8988T (cell line): ENCODE data around the gene SAMD8.

ENCODE experiments used
- DNase-seq: peaks from one replicate; pipeline ENCODE4 v3.0.0; 2011

Gene SAMD8

DNA sequence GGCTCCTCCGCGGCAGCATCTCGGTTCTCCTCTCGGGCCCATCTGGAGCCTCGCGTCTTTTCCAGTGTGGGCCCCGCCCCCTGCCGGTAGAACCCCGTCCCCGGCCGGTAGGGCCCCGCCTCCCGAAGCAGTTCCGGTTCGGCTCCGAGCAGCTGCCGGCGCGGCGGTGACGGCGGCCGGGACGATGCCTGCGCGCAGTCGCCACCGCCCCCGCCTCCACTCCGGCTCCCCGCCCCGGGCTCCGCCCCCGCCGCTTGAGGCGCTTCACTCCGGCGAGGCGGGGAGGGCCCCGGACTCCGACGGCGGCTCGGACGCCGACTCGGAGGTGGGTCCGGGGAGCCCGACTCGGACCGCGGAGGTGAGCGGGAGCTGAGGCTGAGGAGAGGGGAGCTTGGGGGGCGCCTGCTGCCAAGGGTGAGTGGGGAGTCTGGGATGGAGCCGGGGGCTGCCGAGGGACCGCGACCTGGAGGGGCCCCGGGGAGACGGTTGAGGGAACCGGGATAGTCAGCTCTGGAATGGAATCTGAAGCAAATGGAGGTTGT, at the start of gene SAMD8:
Gene SAMD8, plus strand, starts transcription at position 292 of the 542 bp plus-strand sequence. CDS start 38,873 bp downstream, outside the sequence.
- peak; percentile 98 for DNase-seq

- DNase-seq = no peak
Measured at GRCh38 chr10:75061709-75062505, 49.5 kb upstream of the SAMD8 start.

- DNase-seq = no peak
Measured at GRCh38 chr10:75062506-75063299, 48.8 kb upstream of the SAMD8 start.

DNA sequence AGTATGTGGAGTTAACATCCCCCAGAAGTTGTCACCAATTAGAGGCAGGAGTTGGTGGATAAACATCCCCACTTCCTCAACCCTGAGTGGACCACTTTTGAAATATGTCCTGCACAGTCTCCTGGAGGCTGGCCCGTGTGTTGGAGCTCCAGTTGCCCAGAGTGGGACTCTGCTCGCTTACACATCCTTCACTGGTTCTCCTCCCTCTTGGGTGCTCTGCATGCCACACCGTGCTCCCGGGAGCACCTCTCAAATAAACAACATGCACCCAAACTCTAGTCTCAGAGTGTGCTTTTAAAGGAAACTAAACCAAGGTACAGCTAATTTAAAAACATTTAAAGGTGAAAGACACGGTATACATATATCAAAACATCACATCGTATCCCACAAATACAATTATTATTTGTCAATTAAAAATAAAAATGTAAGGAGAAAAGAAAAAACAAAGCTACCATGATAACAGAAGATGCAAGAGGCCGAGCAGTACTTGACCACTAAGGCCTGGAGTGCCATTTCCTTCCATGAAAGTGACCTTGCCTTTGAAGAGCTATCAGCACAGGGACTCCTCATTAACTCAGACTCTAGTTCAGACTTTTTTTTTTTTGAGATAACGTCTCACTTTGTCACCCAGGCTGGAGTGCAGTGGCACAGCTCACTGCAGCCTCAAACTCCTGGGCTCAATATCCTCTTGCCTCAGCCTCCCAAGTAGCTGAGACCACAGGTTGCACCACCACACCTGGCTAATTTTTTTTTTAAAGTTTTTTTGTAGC, 47.8 kb upstream of the SAMD8 start:
- DNase-seq = no peak

DNA sequence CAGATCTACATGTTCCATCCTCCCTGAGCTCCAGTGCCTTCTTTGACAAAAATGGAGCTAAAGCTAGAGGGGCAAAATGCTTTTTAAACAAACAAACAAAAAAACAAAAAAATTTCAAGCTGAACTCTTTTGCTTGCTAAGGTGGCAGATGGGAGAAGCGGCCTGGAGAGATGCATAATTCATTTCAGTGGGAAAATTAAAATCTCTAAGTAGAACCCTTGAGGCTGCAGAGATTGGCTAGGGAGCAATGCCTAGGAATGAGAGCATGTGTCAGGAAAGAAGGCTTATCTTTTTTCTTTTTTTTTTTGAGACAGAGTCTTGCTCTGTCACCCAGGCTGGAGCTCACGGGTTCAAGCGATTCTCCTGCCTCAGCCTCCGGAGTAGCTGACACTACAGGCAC, 46.4 kb upstream of the SAMD8 start:
- no peak for DNase-seq

- no peak for DNase-seq
Measured at GRCh38 chr10:75066271-75066670, 45.2 kb upstream of the SAMD8 start.

DNA sequence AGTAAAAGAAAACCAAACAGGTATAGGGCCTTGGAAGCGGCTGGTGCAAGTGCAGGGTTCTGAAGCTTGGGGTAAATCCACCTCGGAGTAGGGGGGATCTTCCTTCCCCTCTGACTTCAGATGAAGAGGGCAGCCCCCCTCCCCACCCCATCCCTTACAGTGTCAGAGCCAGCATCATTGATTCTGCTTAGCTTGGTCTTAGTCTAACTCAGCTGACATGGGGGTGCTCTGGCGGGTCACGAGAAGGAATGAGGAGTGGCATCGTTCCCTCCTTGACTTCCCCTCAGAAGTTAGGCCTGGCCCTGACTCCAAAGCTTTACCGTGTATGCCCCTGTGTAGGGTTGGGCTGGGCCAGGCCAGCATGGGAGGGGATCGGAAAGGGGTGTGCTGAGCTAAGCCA, 44.2 kb upstream of the SAMD8 start:
- no peak for DNase-seq

DNA sequence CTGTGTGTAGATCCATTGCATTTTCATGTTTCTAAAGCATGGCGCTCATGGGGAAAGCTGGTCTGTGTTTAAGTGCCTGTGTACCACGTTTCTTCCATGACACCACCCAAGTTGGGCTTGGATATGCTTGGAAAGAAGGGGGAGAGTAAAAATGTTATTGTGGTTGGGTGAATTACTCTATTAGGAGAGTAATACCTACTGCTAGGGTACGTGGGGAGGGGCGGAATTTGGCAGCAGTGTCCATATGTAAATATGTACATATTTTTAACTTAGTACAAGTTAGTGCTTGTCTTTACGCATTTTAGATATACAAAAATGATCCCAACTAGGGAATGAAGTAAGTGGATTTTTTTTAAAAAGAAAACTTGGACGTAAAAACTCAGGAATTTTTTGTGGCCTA, 42.9 kb upstream of the SAMD8 start:
- DNase-seq = no peak

GRCh38 chr10:75070476-75070875, 41.0 kb upstream of the SAMD8 start:
- no peak for DNase-seq

DNA sequence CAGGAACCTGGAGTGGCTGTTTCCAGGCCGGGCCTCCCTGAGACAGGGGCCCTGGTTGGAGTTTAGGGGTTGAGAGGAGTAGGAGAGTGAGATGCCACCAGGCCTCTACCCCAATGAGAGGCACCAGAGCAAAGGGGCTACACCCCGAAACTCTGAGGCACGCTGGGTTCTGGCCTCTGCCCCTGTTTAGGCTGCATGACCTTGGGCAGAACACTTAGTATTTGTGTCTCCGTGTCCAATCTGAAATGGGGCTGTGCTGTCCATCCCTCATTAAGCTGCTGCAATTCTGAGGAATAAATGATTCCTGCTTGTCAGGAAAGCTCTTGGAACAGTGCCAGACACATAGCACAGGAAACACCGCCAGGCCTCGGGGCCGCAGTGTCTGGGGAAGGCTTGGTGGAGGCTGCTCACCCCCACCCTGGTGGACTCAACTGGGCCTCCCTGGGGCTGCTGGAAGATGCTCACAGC, 40.5 kb upstream of the SAMD8 start:
- no peak for DNase-seq

- no peak for DNase-seq
Measured at GRCh38 chr10:75071756-75072155, 39.7 kb upstream of the SAMD8 start.

DNA sequence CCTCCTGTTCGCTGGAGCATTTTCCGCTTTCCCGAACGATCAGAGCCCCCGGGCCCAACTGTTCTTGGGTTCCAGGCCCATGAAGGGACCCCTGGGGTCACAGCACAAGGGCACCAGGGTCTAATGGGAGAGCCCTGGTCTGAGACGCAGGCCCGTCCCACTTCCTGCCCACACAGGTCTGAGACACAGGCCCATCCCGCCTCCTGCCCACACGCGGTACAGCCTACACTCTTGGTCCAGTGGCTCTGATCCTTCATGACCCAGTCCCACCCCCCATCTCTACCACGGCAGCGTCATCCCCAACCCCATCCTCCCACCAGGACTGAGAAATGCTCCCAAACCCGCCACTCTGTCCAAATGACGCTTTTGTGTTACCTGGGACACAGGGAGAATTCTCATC, 38.7 kb upstream of the SAMD8 start:
- no peak for DNase-seq

DNA sequence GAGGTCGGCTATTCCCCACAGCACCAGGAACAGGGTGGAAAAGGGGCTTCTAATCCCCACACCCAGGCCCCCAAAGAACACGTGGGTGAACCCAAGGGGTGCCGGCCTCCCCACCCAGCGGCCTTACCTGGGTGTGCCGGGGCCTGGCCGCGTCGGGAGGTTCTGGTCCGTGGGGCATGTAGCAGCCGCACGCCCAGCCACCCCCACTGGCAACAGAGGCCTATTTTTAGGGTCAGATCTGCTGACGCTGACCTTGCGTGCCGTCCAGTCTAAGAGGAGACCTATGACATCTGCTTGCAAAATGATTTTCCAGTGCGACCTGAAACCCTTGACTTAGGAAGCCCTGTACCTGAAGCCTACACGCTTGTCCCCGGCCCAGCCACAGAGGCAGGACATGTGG, 38.0 kb upstream of the SAMD8 start:
- no peak for DNase-seq

- no peak for DNase-seq
Measured at GRCh38 chr10:75074711-75075445, 36.6 kb upstream of the SAMD8 start.

DNA sequence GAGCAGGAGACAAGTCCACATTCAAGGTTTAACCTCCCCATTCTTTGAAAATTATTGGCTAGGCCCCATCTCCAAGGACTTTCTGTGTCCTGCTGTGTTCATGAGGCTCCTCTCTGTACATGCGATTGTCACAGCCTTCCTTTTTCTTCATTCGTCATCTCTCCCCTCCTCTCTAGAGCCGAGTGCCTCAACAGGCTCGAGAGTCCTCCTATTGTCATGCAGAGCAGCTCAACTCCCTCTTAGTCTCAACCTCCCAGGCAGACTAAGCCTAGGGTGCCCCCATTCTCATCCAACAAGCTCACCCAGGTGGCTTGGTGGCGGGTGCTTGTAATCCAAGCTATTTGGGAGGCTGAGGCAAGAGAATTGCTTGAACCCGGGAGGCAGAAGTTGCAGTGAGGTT, 35.1 kb upstream of the SAMD8 start:
- no peak for DNase-seq

DNA sequence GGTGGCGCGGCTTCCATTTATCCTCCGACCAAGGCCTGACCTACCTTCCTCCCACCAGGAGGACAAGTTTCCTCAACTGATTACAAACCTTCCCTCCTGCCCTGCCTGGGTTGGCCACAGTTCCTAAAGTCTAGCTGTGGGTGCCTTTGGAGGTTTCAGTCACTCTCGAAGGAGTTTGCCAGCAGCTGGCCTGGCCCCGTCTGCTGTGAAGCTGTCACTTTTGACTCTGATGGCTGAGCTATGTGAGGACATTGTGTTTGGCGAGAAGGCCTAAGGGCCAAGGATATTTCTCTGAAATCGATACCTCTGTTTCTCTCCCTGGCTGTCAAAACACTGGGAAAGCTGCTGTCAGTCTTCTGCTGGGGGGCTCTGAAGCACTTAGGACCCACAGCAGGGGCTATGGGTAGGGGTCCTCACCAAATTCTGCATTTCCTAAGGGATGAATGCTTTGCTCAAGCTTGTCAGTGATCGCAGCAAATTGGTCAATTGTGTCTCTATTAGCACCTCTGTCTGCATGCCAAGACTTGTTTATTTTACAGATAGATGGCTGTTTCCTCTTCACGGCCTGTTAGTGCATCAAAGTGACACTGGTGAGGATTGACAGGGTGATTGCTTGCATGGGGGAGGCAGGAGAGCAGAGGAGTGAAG, 31.9 kb upstream of the SAMD8 start:
- DNase-seq = no peak

GRCh38 chr10:75080554-75080953, 30.9 kb upstream of the SAMD8 start:
- DNase-seq = no peak

DNA sequence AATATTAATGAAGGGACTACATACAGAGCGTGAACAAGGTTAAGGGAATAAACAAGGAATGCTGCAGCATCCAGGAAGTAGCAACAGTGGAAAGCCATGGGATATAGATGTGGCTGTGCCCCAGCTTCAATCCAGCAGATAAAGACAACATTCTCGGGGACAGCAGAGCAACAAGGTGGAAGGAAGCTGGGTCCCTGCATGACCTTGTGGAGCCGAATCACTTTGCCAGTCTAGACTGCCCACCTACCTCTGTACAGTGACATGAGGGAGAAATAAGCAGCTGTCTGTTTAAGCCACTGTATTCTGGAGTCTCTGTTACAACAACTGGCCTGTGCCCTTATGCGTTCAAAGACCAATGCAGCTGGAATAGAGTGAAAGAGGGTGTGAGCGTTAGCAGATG, 30.1 kb upstream of the SAMD8 start:
- DNase-seq = no peak

DNA sequence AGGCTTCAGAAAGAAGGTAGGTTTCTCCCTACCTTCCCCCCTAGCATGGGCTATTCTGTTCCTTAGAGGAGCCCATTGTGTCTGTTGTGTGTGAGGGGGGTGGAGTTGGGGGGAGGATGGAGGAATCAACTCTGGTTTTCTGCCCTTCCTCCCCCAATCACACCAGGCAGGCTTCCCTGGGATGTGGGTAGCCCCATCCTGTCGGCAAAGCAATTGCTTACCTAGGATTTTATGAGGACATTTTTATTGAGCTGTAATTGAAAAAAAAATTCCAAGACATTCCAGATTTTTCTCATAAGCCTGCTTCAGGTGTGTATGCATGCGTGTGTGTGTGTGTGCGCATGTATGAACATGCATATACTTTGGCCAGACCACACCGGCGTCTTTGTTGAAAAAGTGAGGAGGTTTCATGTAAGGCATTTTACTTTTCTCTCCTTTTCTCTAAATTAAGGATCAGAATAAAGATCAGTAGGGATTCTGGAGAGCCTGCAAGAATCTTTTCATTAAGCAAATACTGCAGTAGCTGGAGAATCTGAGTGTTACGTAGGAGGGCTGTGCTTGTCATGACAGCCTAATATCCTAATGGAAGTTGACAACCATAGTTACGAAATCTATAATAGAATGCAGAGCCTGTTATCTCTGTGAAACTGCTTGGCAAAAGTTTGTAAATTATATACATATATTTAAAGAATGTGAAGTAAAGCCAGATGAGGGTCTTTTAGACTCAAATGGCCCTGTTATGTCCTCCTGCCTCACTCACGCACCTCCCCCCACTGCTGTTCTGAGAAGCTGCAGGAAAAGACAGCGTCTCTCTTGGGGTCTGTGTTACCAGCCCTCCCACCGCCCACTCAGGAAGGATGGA, 27.3 kb upstream of the SAMD8 start:
- DNase-seq = no peak

- no peak for DNase-seq
Measured at GRCh38 chr10:75084834-75085384, 26.5 kb upstream of the SAMD8 start.
